GM12873 (cell line): ENCODE results near the gene SBF2.

Experiments used
- TF ChIP-seq, protein P1 (sequence below): IDR thresholded peaks from 2 replicates; pipeline ENCODE4 v1.5.1; 2012; ENCODE audit warnings: low read depth, mild to moderate bottlenecking, moderate library complexity, low read length, control low read depth; ENCODE audit not compliant: insufficient read depth; ENCODE audit errors: missing control alignments

The SBF2 gene

DNA sequence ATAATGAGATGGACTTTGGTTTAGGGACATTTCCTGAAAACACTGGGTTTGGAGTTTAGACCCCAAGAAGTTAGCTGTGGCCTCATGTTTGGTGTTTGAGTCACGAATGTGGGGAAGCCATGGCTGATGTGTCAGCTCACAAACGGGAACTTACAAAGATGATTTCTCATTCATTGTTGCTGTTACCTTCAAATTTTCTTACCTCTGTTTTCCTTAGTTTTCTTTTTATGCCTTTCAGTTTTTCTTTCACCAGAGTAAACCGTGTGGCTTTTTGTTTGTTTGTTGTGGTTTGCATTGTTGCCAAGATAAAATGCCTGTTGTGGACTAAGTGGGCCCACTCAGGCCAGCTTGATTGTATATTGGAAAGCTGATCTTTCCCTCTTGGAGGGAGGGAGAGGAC, 541.0 kb downstream of the SBF2 start:
- TF ChIP-seq, protein P1, sequence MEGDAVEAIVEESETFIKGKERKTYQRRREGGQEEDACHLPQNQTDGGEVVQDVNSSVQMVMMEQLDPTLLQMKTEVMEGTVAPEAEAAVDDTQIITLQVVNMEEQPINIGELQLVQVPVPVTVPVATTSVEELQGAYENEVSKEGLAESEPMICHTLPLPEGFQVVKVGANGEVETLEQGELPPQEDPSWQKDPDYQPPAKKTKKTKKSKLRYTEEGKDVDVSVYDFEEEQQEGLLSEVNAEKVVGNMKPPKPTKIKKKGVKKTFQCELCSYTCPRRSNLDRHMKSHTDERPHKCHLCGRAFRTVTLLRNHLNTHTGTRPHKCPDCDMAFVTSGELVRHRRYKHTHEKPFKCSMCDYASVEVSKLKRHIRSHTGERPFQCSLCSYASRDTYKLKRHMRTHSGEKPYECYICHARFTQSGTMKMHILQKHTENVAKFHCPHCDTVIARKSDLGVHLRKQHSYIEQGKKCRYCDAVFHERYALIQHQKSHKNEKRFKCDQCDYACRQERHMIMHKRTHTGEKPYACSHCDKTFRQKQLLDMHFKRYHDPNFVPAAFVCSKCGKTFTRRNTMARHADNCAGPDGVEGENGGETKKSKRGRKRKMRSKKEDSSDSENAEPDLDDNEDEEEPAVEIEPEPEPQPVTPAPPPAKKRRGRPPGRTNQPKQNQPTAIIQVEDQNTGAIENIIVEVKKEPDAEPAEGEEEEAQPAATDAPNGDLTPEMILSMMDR, result no peak

DNA sequence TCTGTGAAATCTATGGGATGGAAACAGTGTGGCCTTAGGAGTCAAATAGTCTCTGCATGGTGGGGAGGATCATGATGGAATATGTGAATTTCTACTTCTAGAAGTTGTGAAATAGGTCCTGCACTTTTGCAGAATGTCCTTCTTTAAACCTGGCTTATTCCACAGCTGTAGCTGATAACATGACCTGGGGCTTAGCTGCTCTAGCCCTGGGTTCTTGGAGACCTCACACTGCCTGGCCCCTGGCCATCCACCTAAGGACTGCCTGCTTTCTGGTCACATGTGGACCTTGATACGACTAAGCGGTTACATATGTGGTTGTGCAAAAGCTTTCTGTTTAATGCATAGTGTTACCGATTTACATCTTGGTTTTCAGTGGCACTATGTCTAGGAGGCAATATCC, 541.9 kb downstream of the SBF2 start:
- TF ChIP-seq, protein P1, result no peak

DNA sequence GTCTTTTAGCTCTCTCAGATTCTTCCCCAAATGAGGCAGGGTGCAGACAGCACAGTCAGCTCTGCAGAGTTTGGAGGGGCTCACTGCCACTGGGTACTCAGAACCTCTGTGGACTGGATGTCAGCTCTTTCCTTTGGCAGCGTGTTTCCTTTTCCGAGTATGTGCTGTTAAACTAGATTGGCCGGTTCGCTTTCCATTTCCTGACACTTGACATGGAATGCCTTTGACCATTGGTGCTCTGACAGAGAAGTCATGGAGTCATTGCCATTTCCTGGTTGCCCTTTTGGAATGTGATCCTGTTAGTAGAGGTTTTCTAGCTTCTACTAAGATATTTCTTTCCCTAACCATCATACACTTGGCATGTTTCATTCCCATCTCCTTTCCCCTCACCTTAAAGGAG, 543.5 kb downstream of the SBF2 start:
- TF ChIP-seq, protein P1, result no peak

DNA sequence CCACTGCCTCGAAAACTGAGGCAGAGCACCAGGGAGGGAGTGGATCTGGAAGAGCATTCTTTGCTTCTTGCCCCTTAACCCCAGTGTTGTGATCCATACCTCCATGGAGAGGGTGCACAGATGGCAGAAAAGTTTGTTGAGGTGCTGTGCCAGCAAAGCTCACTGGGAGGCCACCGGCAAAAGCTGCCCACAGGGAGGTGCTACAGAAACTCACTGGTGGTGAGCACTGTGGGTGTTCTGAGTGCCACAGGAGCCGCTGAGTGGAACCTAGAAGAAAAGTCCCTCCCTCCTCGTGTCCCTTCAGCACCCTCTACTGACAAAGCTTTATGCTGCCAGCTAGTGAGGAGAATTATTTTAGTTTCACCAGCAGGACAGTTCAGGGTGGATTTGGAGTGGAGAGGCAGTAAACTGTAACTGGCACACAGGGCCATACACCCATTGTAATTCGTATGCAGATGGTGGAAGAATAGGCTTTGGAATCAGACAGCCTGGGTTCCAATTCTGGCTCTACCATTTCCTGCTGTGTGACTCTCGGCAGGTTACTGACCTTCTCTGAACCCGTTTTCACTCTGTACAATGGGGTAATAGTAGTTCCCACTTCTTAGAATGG, 545.6 kb downstream of the SBF2 start:
- TF ChIP-seq, protein P1, result peak; percentile 81

DNA sequence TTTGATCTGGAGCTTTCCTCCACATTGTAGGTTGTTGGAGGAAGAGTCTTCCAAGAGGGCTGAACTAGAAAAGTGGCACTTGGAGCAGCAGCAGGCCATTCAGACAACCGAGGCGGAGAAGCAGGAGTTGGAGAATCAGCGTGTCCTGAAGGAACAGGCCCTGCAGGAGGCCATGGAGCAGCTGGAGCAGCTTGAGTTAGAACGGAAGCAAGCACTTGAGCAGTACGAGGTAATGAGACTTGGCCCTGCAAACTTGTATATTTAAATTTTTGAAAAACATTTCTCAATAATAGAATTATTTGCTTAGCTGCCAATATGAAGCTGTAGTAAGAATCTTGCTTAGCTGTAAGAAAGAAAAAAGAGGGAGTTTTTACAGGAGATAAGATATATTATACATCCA, 546.2 kb downstream of the SBF2 start:
- TF ChIP-seq, protein P1, result no peak

DNA sequence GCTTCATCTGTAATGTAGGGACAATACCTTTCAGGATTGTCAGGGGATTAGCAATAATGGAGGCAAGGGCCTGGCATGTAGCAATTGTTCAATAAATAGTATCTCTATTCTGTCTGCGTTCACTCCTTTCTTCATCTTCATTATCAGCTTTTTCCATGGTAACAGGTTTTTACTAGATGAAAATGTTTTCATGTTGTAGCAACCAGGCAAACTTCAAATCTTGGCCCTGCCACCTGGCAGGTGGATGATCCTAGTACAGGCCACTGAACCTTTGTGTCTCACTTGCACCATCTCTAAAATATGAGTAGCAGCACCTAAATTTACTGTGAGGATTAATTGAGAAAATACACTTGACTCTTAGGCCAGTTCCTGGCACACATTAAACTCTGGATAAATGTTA, 546.8 kb downstream of the SBF2 start:
- TF ChIP-seq, protein P1, result no peak

DNA sequence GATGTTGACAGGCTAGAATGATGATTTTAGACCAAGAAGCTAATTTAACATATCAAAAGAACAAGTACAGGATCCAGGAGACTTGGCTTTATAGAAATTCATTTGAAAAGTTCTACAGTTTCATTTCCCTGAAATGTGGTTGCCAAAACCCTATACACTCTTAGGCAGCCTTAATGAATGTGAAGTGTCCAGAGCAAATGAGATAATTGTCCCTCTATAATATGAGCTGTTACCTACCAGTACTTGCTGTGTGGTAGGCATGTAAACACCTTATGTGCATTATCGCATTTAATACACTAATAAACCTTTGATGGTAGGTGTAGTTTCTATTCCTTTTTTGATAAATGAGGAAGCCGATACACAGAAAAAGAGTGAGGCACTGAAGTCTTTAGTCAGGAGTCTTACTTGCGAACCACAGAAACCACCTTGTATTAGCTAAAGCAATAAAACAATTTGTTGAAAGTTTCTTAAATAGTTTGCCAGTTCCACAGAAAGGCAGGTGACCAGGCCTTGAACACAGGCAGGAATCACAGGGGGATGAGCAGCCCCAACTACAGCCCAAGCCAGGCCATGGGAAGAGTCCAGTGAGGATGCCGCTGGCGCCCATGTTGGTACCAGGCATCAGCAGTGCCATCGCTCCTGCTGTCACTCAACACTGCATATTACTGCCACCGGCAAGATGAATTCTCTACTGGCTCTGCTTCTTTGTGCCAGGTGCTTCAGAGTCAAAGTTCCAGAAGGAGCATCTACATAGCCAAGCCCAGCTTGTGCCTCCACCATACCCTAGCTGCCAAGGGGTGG, 548.4 kb downstream of the SBF2 start:
- TF ChIP-seq, protein P1, result no peak
